ENCODE data around the gene ZDHHC13.

- TF ChIP-seq CTCF (IDR thresholded peaks at IDR 0.05; ENCODE audit: insufficient read depth, low read length): no peak
- no peak for TF ChIP-seq REST (IDR thresholded peaks at IDR 0.05; ENCODE audit: insufficient replicate concordance, low read depth)
- no peak for TF ChIP-seq POLR2AphosphoS5 (IDR thresholded peaks at IDR 0.05; ENCODE audit: low read depth)
- no peak for TF ChIP-seq GABPA (IDR thresholded peaks at IDR 0.05; ENCODE audit: low read depth)
These were observed 85.0 kb downstream of the ZDHHC13 start, which contains the start of gene CSRP3 for GRCh38 chr11:19201737-19202605.
